ENCODE data around the gene OTOP2. TPM values are rescaled to one million over a fixed set of nuclear protein-coding genes. Genes with fewer than 3 reads are reported as not detected.

OTOP2 gene
- total and polyA plus RNA-seq, 9 of the 15 experiments (the other 6 are each of a cell fraction or from before 2014, with no cell fraction given), result 0.04 to 0.36 (median 0.14) TPM; not detected in 1

DNA sequence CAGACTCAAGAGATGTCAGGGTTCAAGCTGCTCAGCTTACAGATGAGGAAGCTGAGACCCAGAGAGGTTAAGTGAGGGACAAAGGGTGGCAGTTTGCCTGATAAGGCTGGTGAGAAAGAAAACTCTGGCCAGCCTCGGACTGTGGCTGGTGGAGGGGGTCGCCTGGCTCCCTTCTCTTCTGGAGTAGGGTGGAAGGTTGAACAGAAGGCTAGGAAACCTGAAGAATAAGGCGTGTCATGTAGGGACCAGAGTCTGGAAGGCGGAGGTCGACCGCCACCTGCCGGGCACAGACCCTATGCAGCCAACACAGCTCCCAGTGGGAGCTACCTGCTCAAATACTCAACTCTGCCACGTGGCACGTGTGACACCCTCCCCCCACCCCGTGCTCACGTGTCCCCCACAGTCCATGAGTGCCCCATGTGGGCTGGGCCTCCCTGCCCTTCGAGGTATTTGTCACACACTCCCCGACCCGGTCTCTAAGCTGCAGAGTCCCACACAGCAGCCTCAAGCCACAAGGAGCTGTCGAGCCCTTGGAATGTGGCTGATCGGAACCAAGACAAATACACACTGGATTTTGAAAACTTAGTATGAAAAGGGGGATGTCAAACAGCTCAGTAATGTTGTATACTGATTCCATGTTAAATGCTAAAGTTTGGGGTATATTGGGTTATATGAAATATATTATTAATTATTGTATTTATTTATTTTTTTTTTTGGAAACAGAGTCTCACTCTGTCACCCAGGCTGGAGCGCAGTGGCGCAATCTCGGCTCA, 36.7 kb downstream of the OTOP2 start (continued):
- TF ChIP-seq FOXM1 (IDR thresholded peaks at IDR 0.05; ENCODE audit: low read depth) (no peak), FOXM1 (CRISPR knock-in tag; IDR thresholded peaks at IDR 0.05; ENCODE audit: low read depth) (0 out of 2 replicates have a peak, but pooled peaks have one; percentile 54), ZNF699 (CRISPR knock-in tag; IDR thresholded peaks at IDR 0.05; ENCODE audit: insufficient replicate concordance) (no peak), POLR2H (tag; IDR thresholded peaks at IDR 0.05; ENCODE audit: low read depth) (no peak), MBD1 (CRISPR knock-in tag; IDR thresholded peaks at IDR 0.05) (no peak), ZNF217 (CRISPR knock-in tag; IDR thresholded peaks at IDR 0.05) (no peak), EGR1 (conservative IDR thresholded peaks at IDR 0.05) (peak; percentile 30), YY1 (IDR thresholded peaks at IDR 0.05; ENCODE audit: borderline replicate concordance in 1 of 3, control insufficient read depth in 1 of 3, extremely low read depth in 1 of 3, insufficient read depth in 3 of 3, insufficient read length in 1 of 3, insufficient replicate concordance in 2 of 3, low read depth in 1 of 3, low read length in 2 of 3) (peak in 2 of 3 experiments; percentile 17 to 30)
- TF ChIP-seq, protein P1, sequence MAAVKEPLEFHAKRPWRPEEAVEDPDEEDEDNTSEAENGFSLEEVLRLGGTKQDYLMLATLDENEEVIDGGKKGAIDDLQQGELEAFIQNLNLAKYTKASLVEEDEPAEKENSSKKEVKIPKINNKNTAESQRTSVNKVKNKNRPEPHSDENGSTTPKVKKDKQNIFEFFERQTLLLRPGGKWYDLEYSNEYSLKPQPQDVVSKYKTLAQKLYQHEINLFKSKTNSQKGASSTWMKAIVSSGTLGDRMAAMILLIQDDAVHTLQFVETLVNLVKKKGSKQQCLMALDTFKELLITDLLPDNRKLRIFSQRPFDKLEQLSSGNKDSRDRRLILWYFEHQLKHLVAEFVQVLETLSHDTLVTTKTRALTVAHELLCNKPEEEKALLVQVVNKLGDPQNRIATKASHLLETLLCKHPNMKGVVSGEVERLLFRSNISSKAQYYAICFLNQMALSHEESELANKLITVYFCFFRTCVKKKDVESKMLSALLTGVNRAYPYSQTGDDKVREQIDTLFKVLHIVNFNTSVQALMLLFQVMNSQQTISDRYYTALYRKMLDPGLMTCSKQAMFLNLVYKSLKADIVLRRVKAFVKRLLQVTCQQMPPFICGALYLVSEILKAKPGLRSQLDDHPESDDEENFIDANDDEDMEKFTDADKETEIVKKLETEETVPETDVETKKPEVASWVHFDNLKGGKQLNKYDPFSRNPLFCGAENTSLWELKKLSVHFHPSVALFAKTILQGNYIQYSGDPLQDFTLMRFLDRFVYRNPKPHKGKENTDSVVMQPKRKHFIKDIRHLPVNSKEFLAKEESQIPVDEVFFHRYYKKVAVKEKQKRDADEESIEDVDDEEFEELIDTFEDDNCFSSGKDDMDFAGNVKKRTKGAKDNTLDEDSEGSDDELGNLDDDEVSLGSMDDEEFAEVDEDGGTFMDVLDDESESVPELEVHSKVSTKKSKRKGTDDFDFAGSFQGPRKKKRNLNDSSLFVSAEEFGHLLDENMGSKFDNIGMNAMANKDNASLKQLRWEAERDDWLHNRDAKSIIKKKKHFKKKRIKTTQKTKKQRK (IDR thresholded peaks at IDR 0.05; ENCODE audit: borderline replicate concordance, low read depth, low read length), result no peak
- TF ChIP-seq, protein P2, sequence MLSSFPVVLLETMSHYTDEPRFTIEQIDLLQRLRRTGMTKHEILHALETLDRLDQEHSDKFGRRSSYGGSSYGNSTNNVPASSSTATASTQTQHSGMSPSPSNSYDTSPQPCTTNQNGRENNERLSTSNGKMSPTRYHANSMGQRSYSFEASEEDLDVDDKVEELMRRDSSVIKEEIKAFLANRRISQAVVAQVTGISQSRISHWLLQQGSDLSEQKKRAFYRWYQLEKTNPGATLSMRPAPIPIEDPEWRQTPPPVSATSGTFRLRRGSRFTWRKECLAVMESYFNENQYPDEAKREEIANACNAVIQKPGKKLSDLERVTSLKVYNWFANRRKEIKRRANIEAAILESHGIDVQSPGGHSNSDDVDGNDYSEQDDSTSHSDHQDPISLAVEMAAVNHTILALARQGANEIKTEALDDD (IDR thresholded peaks at IDR 0.05), result no peak
- TF ChIP-seq, protein P3, sequence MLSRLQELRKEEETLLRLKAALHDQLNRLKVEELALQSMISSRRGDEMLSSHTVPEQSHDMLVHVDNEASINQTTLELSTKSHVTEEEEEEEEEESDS (CRISPR knock-in tag; IDR thresholded peaks at IDR 0.05), result no peak
